Measurements from ENCODE around the gene ADNP2.

Gene ADNP2
- long read RNA-seq, full-length matches to known transcripts = 2 of 20 reads
- long read RNA-seq, partial matches to known transcripts = 15 of 20 reads
- long read RNA-seq, other reads (novel, unspliced or antisense) = 3 of 20 reads

GRCh38 chr18:80108739-80109675 lies at the start of gene ADNP2:
TSS of gene ADNP2 (plus strand) at chr18:80109262. CDS start at chr18:80117543, 8,281 bp downstream.
- Histone ChIP-seq H3K27ac (replicated peaks) (peak within 1 kb of the TSS; percentile 78), H3K27me3 (ENCODE audit: insufficient read depth, poor library complexity, severe bottlenecking) (no peaks in the 10 kb centered on the region), H3K4me3 (replicated peaks; ENCODE audit: insufficient read depth, low read length) (peak within 1 kb of the TSS; percentile 92)
- DNase-seq (ENCODE audit: low read depth in 1 of 2, low spot score in 1 of 2) = peak; percentile 93 to 97
- TF ChIP-seq CTCF (IDR thresholded peaks at IDR 0.05; ENCODE audit: insufficient read depth, low read length) (no peak), REST (IDR thresholded peaks at IDR 0.05; ENCODE audit: insufficient replicate concordance, low read depth) (no peak), GABPA (IDR thresholded peaks at IDR 0.05; ENCODE audit: low read depth) (no peak), POLR2AphosphoS5 (IDR thresholded peaks at IDR 0.05; ENCODE audit: low read depth) (peak; percentile 45; the same call in 1 of the 2 replicates), SPI1 (IDR thresholded peaks at IDR 0.05; ENCODE audit: borderline replicate concordance, low read depth) (no peak)

- H3K27me3 ChIP-seq (ENCODE audit: insufficient read depth, poor library complexity, severe bottlenecking) = no peaks in the 10 kb centered on the region
- TF ChIP-seq GABPA (IDR thresholded peaks at IDR 0.05; ENCODE audit: low read depth) (no peak), SPI1 (IDR thresholded peaks at IDR 0.05; ENCODE audit: borderline replicate concordance, low read depth) (no peak), CTCF (IDR thresholded peaks at IDR 0.05; ENCODE audit: insufficient read depth, low read length) (no peak), REST (IDR thresholded peaks at IDR 0.05; ENCODE audit: insufficient replicate concordance, low read depth) (no peak), POLR2AphosphoS5 (IDR thresholded peaks at IDR 0.05; ENCODE audit: low read depth) (no peak)
- H3K4me3 ChIP-seq (replicated peaks; ENCODE audit: insufficient read depth, low read length) = no peak overlapping the region
- H3K27ac ChIP-seq (replicated peaks) = no peak overlapping the region
- DNase-seq (ENCODE audit: low read depth in 1 of 2, low spot score in 1 of 2) = no peak
These were observed 49.1 kb upstream of the ADNP2 start for GRCh38 chr18:80059945-80060344.

- no peak for DNase-seq (ENCODE audit: low read depth in 1 of 2, low spot score in 1 of 2)
- TF ChIP-seq REST (IDR thresholded peaks at IDR 0.05; ENCODE audit: insufficient replicate concordance, low read depth) (no peak), CTCF (IDR thresholded peaks at IDR 0.05; ENCODE audit: insufficient read depth, low read length) (no peak), GABPA (IDR thresholded peaks at IDR 0.05; ENCODE audit: low read depth) (no peak), SPI1 (IDR thresholded peaks at IDR 0.05; ENCODE audit: borderline replicate concordance, low read depth) (no peak), POLR2AphosphoS5 (IDR thresholded peaks at IDR 0.05; ENCODE audit: low read depth) (no peak)
- no peak overlapping the region for H3K4me3 ChIP-seq (replicated peaks; ENCODE audit: insufficient read depth, low read length)
- no peak overlapping the region for H3K27ac ChIP-seq (replicated peaks)
- no peaks in the 10 kb centered on the region for H3K27me3 ChIP-seq (ENCODE audit: insufficient read depth, poor library complexity, severe bottlenecking)
These were observed 43.4 kb upstream of the ADNP2 start for GRCh38 chr18:80065705-80066104.
